ENCODE data around the gene RAP1A. TPM values are rescaled to one million over a fixed set of nuclear protein-coding genes. Genes with fewer than 3 reads are reported as not detected.

RAP1A gene
- polyA plus RNA-seq, 1 of the 3 experiments (the other 2 are of a cell fraction), result 17.7 TPM

- no peak overlapping the region for H3K4me3 ChIP-seq (ENCODE audit: low read depth in 2 of 2, low read length in 1 of 2)
- H3K27ac ChIP-seq (ENCODE audit: low read depth in 2 of 2, low read length in 1 of 2), result no peak overlapping the region
- H3K9me2 ChIP-seq, result no peaks in the 10 kb centered on the region
- no peaks in the 10 kb centered on the region for H3K27me3 ChIP-seq (ENCODE audit: insufficient read depth)
- no peak for TF ChIP-seq YY1 (IDR thresholded peaks at IDR 0.05; ENCODE audit: low read depth)
- TF ChIP-seq MEF2A (IDR thresholded peaks at IDR 0.05; ENCODE audit: borderline replicate concordance, low read depth), result no peak
- TF ChIP-seq MAX (IDR thresholded peaks at IDR 0.05; ENCODE audit: low read depth), result no peak
- no peak for TF ChIP-seq REST (IDR thresholded peaks at IDR 0.05; ENCODE audit: low read depth, low read length)
- no peak for TF ChIP-seq IRF3 (IDR thresholded peaks at IDR 0.05; ENCODE audit: low read depth, low read length)
- TF ChIP-seq FOXJ3 (CRISPR knock-in tag; IDR thresholded peaks at IDR 0.05), result no peak
- TF ChIP-seq TAF1 (IDR thresholded peaks at IDR 0.05; ENCODE audit: borderline replicate concordance, low read depth, low read length), result no peak
- no peak for TF ChIP-seq SIN3A (IDR thresholded peaks at IDR 0.05; ENCODE audit: borderline replicate concordance, low read depth, low read length)
- TF ChIP-seq MXI1 (IDR thresholded peaks at IDR 0.05; ENCODE audit: low read depth, low read length), result no peak
- TF ChIP-seq CTCF (IDR thresholded peaks at IDR 0.05), result no peak
- TF ChIP-seq SMC3 (IDR thresholded peaks at IDR 0.05; ENCODE audit: low read depth, low read length), result no peak
- TF ChIP-seq GATA2 (CRISPR knock-in tag; IDR thresholded peaks at IDR 0.05), result no peak
- TF ChIP-seq PBX3 (IDR thresholded peaks at IDR 0.05), result no peak
- TF ChIP-seq CHD2 (IDR thresholded peaks at IDR 0.05; ENCODE audit: low read length, partially characterized antibody), result no peak
- TF ChIP-seq FOXM1 (IDR thresholded peaks at IDR 0.05; ENCODE audit: low read depth), result no peak
- TF ChIP-seq USF2 (IDR thresholded peaks at IDR 0.05; ENCODE audit: borderline replicate concordance, low read depth, low read length), result no peak
- TF ChIP-seq NFIC (IDR thresholded peaks at IDR 0.05; ENCODE audit: borderline replicate concordance), result no peak
- no peak for TF ChIP-seq JUND (IDR thresholded peaks at IDR 0.05)
- no peak for TF ChIP-seq RAD21 (IDR thresholded peaks at IDR 0.05; ENCODE audit: low read length)
- no peaks in the 10 kb centered on the region for H3K36me3 ChIP-seq (replicated peaks in 1 of 2; ENCODE audit: control insufficient read depth in 1 of 2, insufficient read depth in 2 of 2, low read length in 1 of 2)
- peaks cover 8 to 15% of the 10 kb centered on the region in 2 experiments; a peak in 3 of 4 replicates for H3K4me1 ChIP-seq (ENCODE audit: control insufficient read depth in 1 of 2, insufficient read depth in 2 of 2, low read depth in 1 of 2, low read length in 1 of 2)
- no peak for DNase-seq
- H3K4me2 ChIP-seq, result no peak overlapping the region
- no peak overlapping the region for H3K9ac ChIP-seq
- H3K79me2 ChIP-seq (ENCODE audit: insufficient read depth), result no peaks in the 10 kb centered on the region
- H3F3A ChIP-seq (replicated peaks; ENCODE audit: insufficient read depth), result no peaks in the 10 kb centered on the region
- WGBS (ENCODE audit: low lambda C conversion rate), result 71% methylated on average over 7 of the region's 9 CpGs
- H4K20me1 ChIP-seq (ENCODE audit: insufficient read depth), result no peaks in the 10 kb centered on the region
- CTCF ChIA-PET, result interaction anchor here (1.6 kb wide), 1 partner anchor 36 kb away, joined by 4 read pairs; no protein-coding TSS in a partner anchor
- POLR2A ChIA-PET, result no interaction called here
- H3K9me3 ChIP-seq, result no peaks in the 10 kb centered on the region
- no peak overlapping the region for H2AFZ ChIP-seq (ENCODE audit: low read depth)
Measured at GRCh38 chr1:111733183-111733991, 113.8 kb downstream of the RAP1A start.
